H1 (cell line): Measurements from ENCODE around the gene TRPV4. TPM values are rescaled to one million over a fixed set of nuclear protein-coding genes. Genes with fewer than 3 reads are reported as not detected.
A peak's percentile ranks its signal among the peaks of the same experiment; 100 is the strongest.

Experiments used
- CTCF ChIA-PET: fragments of 300-600 bp; sonication (Branson Sonifier 250); formaldehyde crosslinking; loops from one replicate; lab custom pipeline; 2021; ENCODE audit not compliant: partially characterized antibody; lab: Charles Lee
- POLR2A ChIA-PET: fragments of 300-600 bp; sonication (Branson Sonifier 250); formaldehyde crosslinking; loops from one replicate; lab custom pipeline; 2021; ENCODE audit warnings: inconsistent platforms; ENCODE audit not compliant: partially characterized antibody; lab: Charles Lee
- DNase-seq, 2 experiments: peaks; one replicate each; pipeline versions ENCODE4 v3.0.0 to v3.0.0-alpha.2; 2010 to 2022; ENCODE audit warnings: low spot score in 2 of 2, low read depth in 1 of 2, mixed read lengths in 1 of 2
- FAIRE-seq: peaks from 2 replicates; lab custom pipeline; 2011; peaks lifted over from hg19 to GRCh38; lab: Jason Lieb, UNC
- H2AFZ ChIP-seq: 2 replicates; pipeline ENCODE4 v1.8.1; 2012; ENCODE audit warnings: low read length, inconsistent platforms
- H2AK5ac ChIP-seq: 2 replicates; pipeline ENCODE4 v1.6.1; 2013; ENCODE audit warnings: low read depth, low read length
- H2BK120ac ChIP-seq: replicated peaks from 2 replicates; pipeline ENCODE3; 2013; ENCODE audit warnings: low read depth, low read length, inconsistent platforms
- H2BK12ac ChIP-seq: 2 replicates; pipeline ENCODE4 v1.6.1; 2013; ENCODE audit warnings: low read depth, low read length
- H2BK15ac ChIP-seq: 2 replicates; pipeline ENCODE4 v1.6.1; 2013; ENCODE audit warnings: low read length
- H2BK20ac ChIP-seq: 2 replicates; pipeline ENCODE4 v1.6.1; 2013; ENCODE audit warnings: low read length
- H2BK5ac ChIP-seq: 2 replicates; pipeline ENCODE4 v1.6.1; 2013; ENCODE audit warnings: low read depth, low read length
- H3K14ac ChIP-seq: 2 replicates; pipeline ENCODE4 v1.6.1; 2013; ENCODE audit warnings: inconsistent platforms; ENCODE audit not compliant: insufficient read length
- H3K18ac ChIP-seq: 2 replicates; pipeline ENCODE4 v1.6.1; 2013; ENCODE audit warnings: low read length; ENCODE audit errors: extremely low read depth
- H3K23ac ChIP-seq: 2 replicates; pipeline ENCODE4 v1.6.1; 2013; ENCODE audit warnings: inconsistent platforms; ENCODE audit not compliant: insufficient read length
- H3K23me2 ChIP-seq: 2 replicates; pipeline ENCODE4 v1.6.1; 2013; ENCODE audit warnings: low read depth, low read length
- H3K27ac ChIP-seq: 2 replicates; pipeline ENCODE4 v1.6.1; 2011; ENCODE audit warnings: low read depth, low read length, inconsistent platforms
- H3K27me3 ChIP-seq, 4 experiments: replicated peaks in 1 of 4; 1 replicate in 1 of 4; 2 replicates in 3 of 4; pipeline versions ENCODE4 v1.6.1 to v1.8.1; 2011 to 2013; ENCODE audit warnings: low read length in 3 of 4, mild to moderate bottlenecking in 3 of 4, inconsistent platforms in 2 of 4, mixed read lengths in 2 of 4, moderate library complexity in 1 of 4; ENCODE audit not compliant: control insufficient read depth in 3 of 4, insufficient read depth in 3 of 4; ENCODE audit errors: extremely low read depth in 1 of 4
- H3K36me3 ChIP-seq, 4 experiments: 2 replicates each; pipeline versions ENCODE4 v1.6.1 to v1.8.1; 2011 to 2013; ENCODE audit warnings: mild to moderate bottlenecking in 4 of 4, low read length in 3 of 4, moderate library complexity in 2 of 4, control low read depth in 1 of 4, inconsistent platforms in 1 of 4; ENCODE audit not compliant: insufficient read depth in 4 of 4, control insufficient read depth in 2 of 4
- H3K4ac ChIP-seq: replicated peaks from 2 replicates; pipeline ENCODE3; 2013; ENCODE audit warnings: low read length, low read depth, mixed read lengths, inconsistent platforms; ENCODE audit not compliant: insufficient read length
- H3K4me1 ChIP-seq, 4 experiments: replicated peaks in 1 of 4; 1 replicate in 1 of 4; 2 replicates in 3 of 4; pipeline versions ENCODE4 v1.6.1 to v1.8.1; 2011 to 2013; ENCODE audit warnings: low read length in 3 of 4, inconsistent platforms in 2 of 4, mixed read lengths in 1 of 4; ENCODE audit not compliant: insufficient read depth in 4 of 4, control insufficient read depth in 3 of 4
- H3K4me2 ChIP-seq, 2 experiments: 2 replicates each; pipeline versions ENCODE4 v1.6.1 to v1.8.1; 2011 to 2013; ENCODE audit warnings: low read depth in 2 of 2, low read length in 2 of 2, control low read depth in 1 of 2, inconsistent platforms in 1 of 2, mild to moderate bottlenecking in 1 of 2; ENCODE audit not compliant: insufficient read depth in 1 of 2
- H3K4me3 ChIP-seq, 4 experiments: fragments of 200-600, 300-600 bp in 1 of 4; sonication (generic), shearing (Covaris generic), sonication (Bioruptor Twin) in 1 of 4; 2 replicates each; pipeline versions ENCODE4 v1.5.1 to v1.8.1; 2011 to 2016; ENCODE audit warnings: low read length in 4 of 4, low read depth in 3 of 4, control low read depth in 2 of 4, inconsistent platforms in 2 of 4, mild to moderate bottlenecking in 2 of 4, mixed read lengths in 1 of 4, moderate library complexity in 1 of 4; ENCODE audit not compliant: insufficient read depth in 2 of 4; ENCODE audit errors: extremely low read depth in 1 of 4
- H3K56ac ChIP-seq: replicated peaks from 2 replicates; pipeline ENCODE3; 2013; ENCODE audit warnings: low read depth, mild to moderate bottlenecking, mixed read lengths, low read length, inconsistent platforms; ENCODE audit not compliant: insufficient read length
- H3K79me1 ChIP-seq: 2 replicates; pipeline ENCODE4 v1.6.1; 2013; ENCODE audit warnings: low read depth, low read length, control low read depth
- H3K79me2 ChIP-seq, 2 experiments: 2 replicates each; pipeline versions ENCODE4 v1.6.1 to v1.8.1; 2012 to 2013; ENCODE audit warnings: low read length in 2 of 2, mild to moderate bottlenecking in 2 of 2, inconsistent platforms in 1 of 2; ENCODE audit not compliant: insufficient read depth in 2 of 2, control insufficient read depth in 1 of 2
- H3K9ac ChIP-seq, 4 experiments: replicated peaks in 1 of 4; 1 replicate in 1 of 4; 2 replicates in 3 of 4; pipeline versions ENCODE4 v1.6.1 to v1.8.1; 2011 to 2013; ENCODE audit warnings: low read depth in 3 of 4, low read length in 3 of 4, control low read depth in 2 of 4, mild to moderate bottlenecking in 2 of 4, moderate library complexity in 2 of 4, inconsistent platforms in 1 of 4; ENCODE audit errors: extremely low read depth in 1 of 4
- H3K9me3 ChIP-seq, 2 experiments: 2 replicates each; pipeline versions ENCODE4 v1.6.1 to v1.8.1; 2012 to 2013; ENCODE audit warnings: mild to moderate bottlenecking in 2 of 2, moderate library complexity in 2 of 2, control low read depth in 1 of 2, inconsistent platforms in 1 of 2, low read depth in 1 of 2, low read length in 1 of 2, mixed read lengths in 1 of 2; ENCODE audit not compliant: insufficient read depth in 2 of 2
- H4K20me1 ChIP-seq, 2 experiments: replicated peaks in 1 of 2; 2 replicates each; pipeline versions ENCODE3 to v1.8.1; 2011 to 2013; ENCODE audit warnings: inconsistent platforms in 2 of 2, low read length in 2 of 2, mild to moderate bottlenecking in 1 of 2; ENCODE audit not compliant: insufficient read depth in 2 of 2, control insufficient read depth in 1 of 2
- H4K5ac ChIP-seq: 2 replicates; pipeline ENCODE4 v1.6.1; 2013; ENCODE audit warnings: low read length, low read depth, mixed read lengths, inconsistent platforms; ENCODE audit not compliant: insufficient read length
- H4K8ac ChIP-seq: 2 replicates; pipeline ENCODE4 v1.8.0; 2013; ENCODE audit warnings: mild to moderate bottlenecking, moderate library complexity, low read length, inconsistent platforms; ENCODE audit not compliant: insufficient read depth; ENCODE audit errors: extremely low read depth
- H4K91ac ChIP-seq: replicated peaks from 2 replicates; pipeline ENCODE3; 2013; ENCODE audit warnings: low read length, mixed read lengths, inconsistent platforms; ENCODE audit not compliant: insufficient read length
- CTBP2 ChIP-seq: IDR thresholded peaks from 2 replicates; pipeline ENCODE4 v1.7.0; 2011; ENCODE audit warnings: borderline replicate concordance, mild to moderate bottlenecking, moderate library complexity, mixed read lengths, low read length; ENCODE audit not compliant: insufficient read depth, insufficient read length
- FOSL1 ChIP-seq: IDR thresholded peaks from 2 replicates; pipeline ENCODE4 v1.6.1; 2011; ENCODE audit warnings: mild to moderate bottlenecking, low read depth, low read length, moderate library complexity; ENCODE audit not compliant: insufficient read depth
- HDAC6 ChIP-seq: IDR thresholded peaks from one replicate; pipeline ENCODE4 v1.7.1; 2012; ENCODE audit warnings: low read depth, mild to moderate bottlenecking, inconsistent platforms, low read length, moderate library complexity
- JUN ChIP-seq: IDR thresholded peaks from 2 replicates; pipeline ENCODE4 v1.6.1; 2011; ENCODE audit warnings: low read depth, mild to moderate bottlenecking, improper control_type of control experiment, low read length
- PHF8 ChIP-seq: fragments of 200-600 bp; sonication (generic); conservative IDR thresholded peaks from 2 replicates; pipeline ENCODE4 v1.7.1; 2012; ENCODE audit warnings: low read depth, mild to moderate bottlenecking, inconsistent platforms, low read length, moderate library complexity
- POLR2AphosphoS5 ChIP-seq: IDR thresholded peaks from 2 replicates; pipeline ENCODE4 v1.6.1; 2011; ENCODE audit warnings: low read depth, low read length
- RAD21 ChIP-seq, 2 experiments: IDR thresholded peaks in 1 of 2; conservative IDR thresholded peaks in 1 of 2; 2 replicates each; pipeline ENCODE4 v1.6.1; 2011; ENCODE audit warnings: low read depth in 2 of 2, low read length in 2 of 2, improper control_type of control experiment in 1 of 2, inconsistent platforms in 1 of 2, mild to moderate bottlenecking in 1 of 2, moderate library complexity in 1 of 2
- RNF2 ChIP-seq: fragments of 200-900, 300-1000 bp; sonication (generic); IDR thresholded peaks from 2 replicates; pipeline ENCODE4 v1.7.1; 2016; ENCODE audit warnings: borderline replicate concordance, low read depth, mild to moderate bottlenecking, antibody characterized with exemption, low read length; ENCODE audit not compliant: poor library complexity, severe bottlenecking; ENCODE audit errors: missing control alignments
- SIX5 ChIP-seq: IDR thresholded peaks from 2 replicates; pipeline ENCODE4 v1.6.1; 2011; ENCODE audit warnings: mild to moderate bottlenecking, low read depth, low read length
- SP1 ChIP-seq: IDR thresholded peaks from 2 replicates; pipeline ENCODE4 v1.6.1; 2011; ENCODE audit warnings: low read depth, low read length
- SUZ12 ChIP-seq: fragments of 200-600 bp; sonication (generic); IDR thresholded peaks from 2 replicates; pipeline ENCODE4 v1.6.1; 2012; ENCODE audit warnings: mild to moderate bottlenecking, inconsistent platforms, low read length, moderate library complexity, mixed read lengths
- WGBS, 2 experiments: shearing (Covaris generic) in 1 of 2; methylation state at CpG; one replicate each; pipeline versions ENCODE4 v1.1.6 to v1.1.7; 2013 to 2015; ENCODE audit warnings: low lambda C conversion rate in 2 of 2, mixed read lengths in 2 of 2, inconsistent platforms in 1 of 2, low coverage in 1 of 2, missing lambda C conversion rate in 1 of 2; ENCODE audit not compliant: insufficient replicate concordance in 2 of 2, insufficient coverage in 1 of 2, insufficient read length in 1 of 2; ENCODE audit errors: extremely low coverage in 1 of 2, missing lambda C conversion rate in 1 of 2; 5-methylcytosine and 5-hydroxymethylcytosine counted together
- polyA plus RNA-seq, 7 experiments: library from polyadenylated mRNA; depleted of rRNA in 3 of 7; stranded (reverse) in 5 of 7; unstranded in 2 of 7; fragments of >200 nt in 5 of 7; fragments of 200-250 nt in 2 of 7; gene quantifications; 1 replicate in 5 of 7; 2 replicates in 1 of 7; 4 replicates in 1 of 7; pipeline versions ENCODE4 v1.2.1 to v1.2.3, GENCODE V29; 2011 to 2013; ENCODE audit warnings: missing spikeins in 2 of 7, mixed read lengths in 2 of 7
- total RNA-seq: library from RNA; stranded (reverse); fragmentation: NEBNext Ultra II Directional; extraction: Animal tissue kit (Norgen Biotek cat#: 25700); gene quantifications from 2 replicates; pipeline ENCODE4 v1.2.1, GENCODE V29; 2021

TRPV4 gene
- total and polyA plus RNA-seq, 2 of the 8 experiments (the other 6 are each of a cell fraction or from before 2014, with no cell fraction given): 2.1 to 6.2 TPM

DNA sequence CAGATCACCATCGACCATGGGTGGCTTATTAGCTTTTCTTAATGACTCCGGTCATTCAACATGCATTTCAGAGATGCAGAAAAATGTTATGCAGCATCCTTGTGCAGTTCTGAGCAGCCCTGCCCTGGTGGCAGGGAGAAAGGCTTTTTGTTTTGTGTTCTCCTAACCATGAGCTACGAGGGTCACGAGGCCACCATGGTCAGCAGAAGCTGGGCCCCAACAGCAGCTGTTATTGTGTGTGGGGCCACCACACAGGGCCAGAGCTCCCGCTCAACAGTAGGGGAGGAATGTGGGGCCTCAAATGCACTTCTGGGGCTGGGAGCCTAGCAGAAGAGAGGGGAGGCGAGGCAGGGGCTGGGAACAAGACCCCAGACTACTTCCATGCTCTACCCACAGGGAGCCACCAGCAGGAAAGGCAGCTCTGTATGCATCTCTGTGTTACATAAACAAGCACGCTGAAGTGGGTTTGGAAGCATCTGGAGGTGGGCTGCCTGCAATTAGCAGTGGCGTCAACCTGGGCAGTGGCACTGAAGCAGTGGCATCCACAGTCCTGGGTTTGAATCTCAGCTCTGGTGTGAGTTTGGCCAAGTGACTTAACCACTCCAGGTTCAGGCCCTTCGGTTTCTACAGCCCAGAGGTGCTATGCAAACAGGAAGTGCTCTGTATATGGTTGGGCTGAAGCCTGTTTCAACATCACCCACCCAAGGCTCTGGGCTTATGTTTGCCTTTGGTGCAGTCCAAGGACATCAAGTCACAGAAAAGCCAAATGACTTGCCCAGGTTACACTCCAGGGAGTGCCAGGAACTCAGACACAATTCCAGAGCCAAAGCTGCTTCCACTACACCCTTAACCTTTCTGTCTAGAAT, 30.9 kb upstream of the TRPV4 start:
- H3K79me1 ChIP-seq: no peaks in the 10 kb centered on the region; the same call in none of the 2 replicates
- H3K36me3 ChIP-seq: no peaks in the 10 kb centered on the region
- no peak overlapping the region for H3K4ac ChIP-seq
- H3K27ac ChIP-seq: no peak overlapping the region
- no peak overlapping the region for H3K4me3 ChIP-seq
- DNase-seq (no peak), FAIRE-seq (no peak)
- H3K4me1 ChIP-seq: peaks cover 0 to 6% (median 4%) of the 10 kb centered on the region in 4 experiments; a peak in 4 of 7 replicates
- no peak overlapping the region for H2AFZ ChIP-seq
- H2BK12ac ChIP-seq: peak overlapping the region; percentile 39; the same call in 1 of the 2 replicates
- no peak overlapping the region for H2AK5ac ChIP-seq
- no peak overlapping the region for H3K23ac ChIP-seq
- H4K20me1 ChIP-seq: peaks cover 2% of the 10 kb centered on the region in 2 experiments
- H4K8ac ChIP-seq: no peak overlapping the region; the same call in 1 of the 2 replicates
- H3K4me2 ChIP-seq: no peak overlapping the region; a peak in 1 of 4 replicates
- ChIA-PET POLR2A (interaction anchor here (0.9 kb wide), 1 partner anchor 13 kb away, joined by 4 read pairs; no protein-coding TSS in a partner anchor), CTCF (interaction anchor here (0.6 to 7.1 kb wide), 10 partner anchors 12 to 424 kb away, joined by 3 to 86 read pairs (median 4); no protein-coding TSS in a partner anchor)
- H2BK20ac ChIP-seq: no peak overlapping the region
- H4K5ac ChIP-seq: no peak overlapping the region
- H2BK5ac ChIP-seq: no peak overlapping the region
- H4K91ac ChIP-seq: no peak overlapping the region
- no peak overlapping the region for H3K9ac ChIP-seq
- H3K23me2 ChIP-seq: no peaks in the 10 kb centered on the region
- no peak overlapping the region for H2BK120ac ChIP-seq
- H3K79me2 ChIP-seq: no peaks in the 10 kb centered on the region; a peak in 2 of 4 replicates
- H3K27me3 ChIP-seq: no peaks in the 10 kb centered on the region
- H3K9me3 ChIP-seq: no peaks in the 10 kb centered on the region
- H3K56ac ChIP-seq: no peak overlapping the region
- H3K18ac ChIP-seq: no peak overlapping the region
- no peak for TF ChIP-seq SP1
- TF ChIP-seq FOSL1: no peak
- no peak for TF ChIP-seq POLR2AphosphoS5
- no peak for TF ChIP-seq RAD21 (IDR thresholded peaks at IDR 0.05 in 1 of 2, conservative IDR thresholded peaks at IDR 0.05 in 1 of 2; ENCODE audit: low read depth in 2 of 2, low read length in 2 of 2)
- no peak for TF ChIP-seq SIX5
- no peak for TF ChIP-seq HDAC6
- TF ChIP-seq CTBP2: no peak
- TF ChIP-seq RNF2: no peak
- no peak for TF ChIP-seq PHF8
- no peak for TF ChIP-seq JUN
- TF ChIP-seq SUZ12: no peak
- H3K14ac ChIP-seq: no peak overlapping the region
- 86% methylated on average over 9 of the region's 9 CpGs; no CpG with 5 or more reads in 1 of the 2 experiments for WGBS, 2 experiments
- H2BK15ac ChIP-seq: no peak overlapping the region
